ENCODE results near the gene NHLRC1. TPM values are rescaled to one million over a fixed set of nuclear protein-coding genes. Genes with fewer than 3 reads are reported as not detected.

The NHLRC1 gene
- polyA plus RNA-seq, 1 experiment: 1.4 TPM

GRCh38 chr6:18148304-18149025 is 26.0 kb upstream of the NHLRC1 start:
- ChIA-PET POLR2A (interaction anchor here (0.7 kb wide), 1 partner anchor 548 kb away, joined by 5 read pairs; no protein-coding TSS in a partner anchor), CTCF (no interaction called here)
- DNase-seq (ENCODE audit: low read depth, low spot score): peak; percentile 46
- Histone ChIP-seq H3K4me3 (ENCODE audit: low read depth, low read length) (no peak overlapping the region), H3K27ac (ENCODE audit: low read depth, low read length) (no peak overlapping the region), H3K9me3 (ENCODE audit: control insufficient read depth, insufficient read depth, low read length) (no peaks in the 10 kb centered on the region), H3K27me3 (ENCODE audit: control insufficient read depth, insufficient read depth, low read length) (no peaks in the 10 kb centered on the region)
- TF ChIP-seq, protein P1, sequence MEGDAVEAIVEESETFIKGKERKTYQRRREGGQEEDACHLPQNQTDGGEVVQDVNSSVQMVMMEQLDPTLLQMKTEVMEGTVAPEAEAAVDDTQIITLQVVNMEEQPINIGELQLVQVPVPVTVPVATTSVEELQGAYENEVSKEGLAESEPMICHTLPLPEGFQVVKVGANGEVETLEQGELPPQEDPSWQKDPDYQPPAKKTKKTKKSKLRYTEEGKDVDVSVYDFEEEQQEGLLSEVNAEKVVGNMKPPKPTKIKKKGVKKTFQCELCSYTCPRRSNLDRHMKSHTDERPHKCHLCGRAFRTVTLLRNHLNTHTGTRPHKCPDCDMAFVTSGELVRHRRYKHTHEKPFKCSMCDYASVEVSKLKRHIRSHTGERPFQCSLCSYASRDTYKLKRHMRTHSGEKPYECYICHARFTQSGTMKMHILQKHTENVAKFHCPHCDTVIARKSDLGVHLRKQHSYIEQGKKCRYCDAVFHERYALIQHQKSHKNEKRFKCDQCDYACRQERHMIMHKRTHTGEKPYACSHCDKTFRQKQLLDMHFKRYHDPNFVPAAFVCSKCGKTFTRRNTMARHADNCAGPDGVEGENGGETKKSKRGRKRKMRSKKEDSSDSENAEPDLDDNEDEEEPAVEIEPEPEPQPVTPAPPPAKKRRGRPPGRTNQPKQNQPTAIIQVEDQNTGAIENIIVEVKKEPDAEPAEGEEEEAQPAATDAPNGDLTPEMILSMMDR (IDR thresholded peaks at IDR 0.05; ENCODE audit: low read depth, low read length): no peak

DNA sequence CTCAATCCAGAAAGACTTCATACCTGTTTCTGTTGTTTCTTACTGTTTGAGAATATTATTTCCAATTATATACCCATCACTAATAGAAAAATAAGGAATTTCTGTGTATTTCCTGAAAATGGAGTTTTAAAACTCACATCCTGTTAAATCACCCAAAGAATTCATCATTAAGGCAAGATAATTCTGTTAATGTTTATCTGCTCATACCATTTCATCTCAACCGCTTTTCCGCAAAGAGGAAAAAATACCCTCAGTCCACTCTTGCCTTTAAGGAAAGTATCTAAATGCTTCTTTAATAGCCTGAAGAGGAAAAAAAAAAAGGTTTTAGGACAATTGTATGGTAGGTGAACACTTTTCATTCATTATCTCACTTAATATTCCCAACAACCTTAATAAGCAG is 25.1 kb upstream of the NHLRC1 start:
- ChIA-PET CTCF (interaction anchor here (1.0 kb wide), 1 partner anchor 330 kb away, joined by 3 read pairs; no protein-coding TSS in a partner anchor), POLR2A (no interaction called here)
- no peak for DNase-seq (ENCODE audit: low read depth, low spot score)
- no peaks in the 10 kb centered on the region for H3K9me3 ChIP-seq (ENCODE audit: control insufficient read depth, insufficient read depth, low read length)
- H3K4me3 ChIP-seq (ENCODE audit: low read depth, low read length): no peak overlapping the region
- no peaks in the 10 kb centered on the region for H3K27me3 ChIP-seq (ENCODE audit: control insufficient read depth, insufficient read depth, low read length)
- H3K27ac ChIP-seq (ENCODE audit: low read depth, low read length): no peak overlapping the region
- TF ChIP-seq, protein P1 (IDR thresholded peaks at IDR 0.05; ENCODE audit: low read depth, low read length): no peak

GRCh38 chr6:18147160-18147559 is 24.7 kb upstream of the NHLRC1 start:
- CTCF ChIA-PET: interaction anchor here (1.0 kb wide), 1 partner anchor 329 kb away, joined by 3 read pairs; no protein-coding TSS in a partner anchor
- Histone ChIP-seq H3K27me3 (ENCODE audit: control insufficient read depth, insufficient read depth, low read length) (no peaks in the 10 kb centered on the region), H3K27ac (ENCODE audit: low read depth, low read length) (no peak overlapping the region), H3K9me3 (ENCODE audit: control insufficient read depth, insufficient read depth, low read length) (no peaks in the 10 kb centered on the region), H3K4me3 (ENCODE audit: low read depth, low read length) (no peak overlapping the region)
- TF ChIP-seq, protein P1 (IDR thresholded peaks at IDR 0.05; ENCODE audit: low read depth, low read length): no peak
- POLR2A ChIA-PET: no interaction called here
- DNase-seq (ENCODE audit: low read depth, low spot score): no peak

GRCh38 chr6:18142591-18142861 is 20.0 kb upstream of the NHLRC1 start:
- Histone ChIP-seq H3K27ac (ENCODE audit: low read depth, low read length) (no peak overlapping the region), H3K27me3 (ENCODE audit: control insufficient read depth, insufficient read depth, low read length) (no peaks in the 10 kb centered on the region), H3K4me3 (ENCODE audit: low read depth, low read length) (no peak overlapping the region), H3K9me3 (ENCODE audit: control insufficient read depth, insufficient read depth, low read length) (no peaks in the 10 kb centered on the region)
- POLR2A ChIA-PET: no interaction called here
- DNase-seq (ENCODE audit: low read depth, low spot score): no peak
- CTCF ChIA-PET: no interaction called here
- TF ChIP-seq, protein P1 (IDR thresholded peaks at IDR 0.05; ENCODE audit: low read depth, low read length): no peak

DNA sequence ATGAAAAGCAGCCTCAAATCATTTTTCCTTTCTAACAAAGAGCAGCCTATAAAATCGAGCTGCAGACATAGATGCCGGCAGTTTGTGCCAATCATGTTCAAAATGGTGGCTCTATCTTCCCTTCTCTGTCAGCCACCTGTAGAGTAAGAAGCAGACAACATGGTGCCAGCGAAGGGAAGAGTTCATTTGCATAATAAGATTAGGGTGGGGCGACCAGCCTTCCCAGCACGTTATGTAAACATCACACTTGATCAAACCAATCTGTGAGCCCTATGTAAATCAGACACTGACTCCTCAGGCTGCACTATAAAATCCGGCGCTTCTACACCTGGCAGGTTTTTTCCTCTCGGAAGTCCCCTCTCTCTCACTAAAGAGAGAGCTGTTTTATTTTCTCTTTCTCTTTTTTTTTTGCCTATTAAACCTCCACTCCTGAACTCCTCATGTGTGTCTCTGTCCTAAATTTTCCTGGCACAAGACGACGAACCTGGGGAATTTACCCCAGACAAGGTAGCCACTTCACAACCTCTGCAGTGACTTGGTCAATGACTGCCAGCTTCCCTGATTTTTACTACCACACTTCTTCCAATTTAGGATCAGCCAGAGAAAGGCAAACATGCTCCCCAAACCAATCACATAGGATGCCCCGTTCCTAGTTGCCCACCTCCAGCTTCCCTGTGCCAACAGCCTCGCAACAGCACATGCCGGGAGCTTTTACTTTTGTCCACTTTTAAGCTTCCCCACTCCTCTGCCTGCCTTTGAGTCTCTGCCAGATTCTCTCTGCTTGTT is 19.5 kb upstream of the NHLRC1 start:
- ChIA-PET POLR2A (no interaction called here), CTCF (interaction anchor here (1.3 kb wide), 1 partner anchor 20 kb away, joined by 4 read pairs; no protein-coding TSS in a partner anchor)
- Histone ChIP-seq H3K9me3 (ENCODE audit: control insufficient read depth, insufficient read depth, low read length) (no peaks in the 10 kb centered on the region), H3K4me3 (ENCODE audit: low read depth, low read length) (no peak overlapping the region), H3K27ac (ENCODE audit: low read depth, low read length) (no peak overlapping the region), H3K27me3 (ENCODE audit: control insufficient read depth, insufficient read depth, low read length) (no peaks in the 10 kb centered on the region)
- DNase-seq (ENCODE audit: low read depth, low spot score): no peak
- TF ChIP-seq, protein P1 (IDR thresholded peaks at IDR 0.05; ENCODE audit: low read depth, low read length): no peak
